DND-41 (cell line): ENCODE data around the gene WRAP53.

ENCODE experiments used
- ATAC-seq: fragments of 200-7000 bp; cut with Tn5 transposase; 3 replicates; pipeline ENCODE4 v1.9.1; 2021; ENCODE audit warnings: low read depth; ENCODE audit not compliant: insufficient read depth
- DNase-seq: peaks from one replicate; pipeline ENCODE4 v3.0.0-alpha.2; 2020
- H2AFZ ChIP-seq: 2 replicates; pipeline ENCODE4 v1.6.0; 2012; ENCODE audit warnings: low read depth, low read length
- H3K27ac ChIP-seq: 2 replicates; pipeline ENCODE4 v1.5.1; 2012; ENCODE audit warnings: low read length, inconsistent platforms
- H3K27me3 ChIP-seq: fragments of 200-600 bp; sonication (generic); 2 replicates; pipeline ENCODE4 v1.6.0; 2012; ENCODE audit warnings: low read length, mild to moderate bottlenecking, inconsistent platforms; ENCODE audit not compliant: insufficient read depth, poor library complexity
- H3K36me3 ChIP-seq: 2 replicates; pipeline ENCODE4 v1.5.1; 2012; ENCODE audit warnings: low read length, inconsistent platforms; ENCODE audit not compliant: insufficient read depth
- H3K4me1 ChIP-seq: 2 replicates; pipeline ENCODE4 v1.5.1; 2012; ENCODE audit warnings: mild to moderate bottlenecking, low read length; ENCODE audit not compliant: insufficient read depth
- H3K4me2 ChIP-seq: 2 replicates; pipeline ENCODE4 v1.6.0; 2012; ENCODE audit warnings: mild to moderate bottlenecking, moderate library complexity, low read length, inconsistent platforms; ENCODE audit not compliant: insufficient read depth
- H3K4me3 ChIP-seq, 2 experiments: fragments of 200-600 bp in 1 of 2; shearing (Covaris generic) in 1 of 2; 2 replicates each; pipeline ENCODE4 v1.5.1; 2012 to 2016; ENCODE audit warnings: inconsistent platforms in 2 of 2, low read length in 2 of 2, mild to moderate bottlenecking in 2 of 2, low read depth in 1 of 2, moderate library complexity in 1 of 2
- H3K79me2 ChIP-seq: 2 replicates; pipeline ENCODE4 v1.6.0; 2012; ENCODE audit warnings: low read length, inconsistent platforms; ENCODE audit not compliant: insufficient read depth
- H3K9ac ChIP-seq: 2 replicates; pipeline ENCODE4 v1.6.0; 2012; ENCODE audit warnings: low read depth, mild to moderate bottlenecking, inconsistent platforms, low read length, moderate library complexity
- H3K9me3 ChIP-seq: 2 replicates; pipeline ENCODE4 v1.5.1; 2012; ENCODE audit warnings: low read length, moderate library complexity, mild to moderate bottlenecking, inconsistent platforms; ENCODE audit not compliant: insufficient read depth, severe bottlenecking
- H4K20me1 ChIP-seq: 2 replicates; pipeline ENCODE4 v1.6.0; 2012; ENCODE audit warnings: low read length; ENCODE audit not compliant: insufficient read depth
- CTCF ChIP-seq: IDR thresholded peaks from 2 replicates; pipeline ENCODE4 v1.5.1; 2012; ENCODE audit warnings: borderline replicate concordance, low read length, moderate library complexity, mild to moderate bottlenecking; ENCODE audit not compliant: poor library complexity, severe bottlenecking; ENCODE audit errors: extremely low read depth
- EZH2 ChIP-seq: IDR thresholded peaks from 3 replicates; pipeline ENCODE4 v1.6.1; 2012; ENCODE audit warnings: borderline replicate concordance, low read depth, mild to moderate bottlenecking, moderate library complexity, low read length, inconsistent platforms; ENCODE audit not compliant: severe bottlenecking

WRAP53 gene

GRCh38 chr17:7684851-7685532, 3.3 kb upstream of the WRAP53 start:
- no peak overlapping the region for H2AFZ ChIP-seq
- H3K4me2 ChIP-seq, result peak overlapping the region; percentile 98
- H3K79me2 ChIP-seq, result peaks cover 85% of the 10 kb centered on the region
- H3K9me3 ChIP-seq, result no peaks in the 10 kb centered on the region
- H3K36me3 ChIP-seq, result peaks cover 26% of the 10 kb centered on the region
- no peak for TF ChIP-seq EZH2
- TF ChIP-seq CTCF, result no peak
- peak overlapping the region; percentile 98 for H3K27ac ChIP-seq
- ATAC-seq (no peak), DNase-seq (no peak)
- no peaks in the 10 kb centered on the region for H3K27me3 ChIP-seq
- peaks cover 33% of the 10 kb centered on the region for H4K20me1 ChIP-seq
- peak overlapping the region; percentile 92 for H3K9ac ChIP-seq
- peak overlapping the region; percentile 78 to 91; a peak in 3 of 4 replicates for H3K4me3 ChIP-seq
- H3K4me1 ChIP-seq, result peaks cover 42% of the 10 kb centered on the region

- H3K9ac ChIP-seq, result peak overlapping the region; percentile 92
- peaks cover 31% of the 10 kb centered on the region for H4K20me1 ChIP-seq
- H3K79me2 ChIP-seq, result peaks cover 78% of the 10 kb centered on the region
- H3K4me2 ChIP-seq, result peak overlapping the region; percentile 98
- peaks cover 45% of the 10 kb centered on the region for H3K4me1 ChIP-seq
- peak; percentile 90 for DNase-seq
- no peaks in the 10 kb centered on the region for H3K9me3 ChIP-seq
- peak overlapping the region; percentile 69 for H2AFZ ChIP-seq
- peaks cover 33% of the 10 kb centered on the region for H3K36me3 ChIP-seq
- ATAC-seq, result peak; percentile 60
- no peak for TF ChIP-seq EZH2
- TF ChIP-seq CTCF, result no peak
- peak overlapping the region; percentile 78 to 91 for H3K4me3 ChIP-seq
- no peaks in the 10 kb centered on the region for H3K27me3 ChIP-seq
- peak overlapping the region; percentile 98 for H3K27ac ChIP-seq
These were observed 2.6 kb upstream of the WRAP53 start for GRCh38 chr17:7685533-7686221.

- H3K4me3 ChIP-seq, result peak overlapping the region; percentile 78 to 91
- no peaks in the 10 kb centered on the region for H3K27me3 ChIP-seq
- H3K4me2 ChIP-seq, result peak overlapping the region; percentile 98
- peaks cover 34% of the 10 kb centered on the region for H3K36me3 ChIP-seq
- H3K4me1 ChIP-seq, result peaks cover 45% of the 10 kb centered on the region
- peak overlapping the region; percentile 92 for H3K9ac ChIP-seq
- H3K9me3 ChIP-seq, result no peaks in the 10 kb centered on the region
- peak overlapping the region; percentile 57 for H2AFZ ChIP-seq
- DNase-seq (peak; percentile 86), ATAC-seq (peak; percentile 49)
- H3K79me2 ChIP-seq, result peaks cover 72% of the 10 kb centered on the region
- peaks cover 31% of the 10 kb centered on the region for H4K20me1 ChIP-seq
- TF ChIP-seq EZH2 (no peak), CTCF (no peak)
- H3K27ac ChIP-seq, result peak overlapping the region; percentile 98
These were observed 1.8 kb upstream of the WRAP53 start for GRCh38 chr17:7686222-7687071.
